Measurements from ENCODE around the gene CRYGS. TPM values are rescaled to one million over a fixed set of nuclear protein-coding genes. Genes with fewer than 3 reads are reported as not detected.
"Not testable (repeated sequence)": the region's sequence is repeated elsewhere in the genome, so short reads cannot be mapped to it uniquely, and the experiment has no call there.

CRYGS gene
- polyA plus RNA-seq, 3 donors, result 5.8 to 13.0 (median 10.1) TPM

DNA sequence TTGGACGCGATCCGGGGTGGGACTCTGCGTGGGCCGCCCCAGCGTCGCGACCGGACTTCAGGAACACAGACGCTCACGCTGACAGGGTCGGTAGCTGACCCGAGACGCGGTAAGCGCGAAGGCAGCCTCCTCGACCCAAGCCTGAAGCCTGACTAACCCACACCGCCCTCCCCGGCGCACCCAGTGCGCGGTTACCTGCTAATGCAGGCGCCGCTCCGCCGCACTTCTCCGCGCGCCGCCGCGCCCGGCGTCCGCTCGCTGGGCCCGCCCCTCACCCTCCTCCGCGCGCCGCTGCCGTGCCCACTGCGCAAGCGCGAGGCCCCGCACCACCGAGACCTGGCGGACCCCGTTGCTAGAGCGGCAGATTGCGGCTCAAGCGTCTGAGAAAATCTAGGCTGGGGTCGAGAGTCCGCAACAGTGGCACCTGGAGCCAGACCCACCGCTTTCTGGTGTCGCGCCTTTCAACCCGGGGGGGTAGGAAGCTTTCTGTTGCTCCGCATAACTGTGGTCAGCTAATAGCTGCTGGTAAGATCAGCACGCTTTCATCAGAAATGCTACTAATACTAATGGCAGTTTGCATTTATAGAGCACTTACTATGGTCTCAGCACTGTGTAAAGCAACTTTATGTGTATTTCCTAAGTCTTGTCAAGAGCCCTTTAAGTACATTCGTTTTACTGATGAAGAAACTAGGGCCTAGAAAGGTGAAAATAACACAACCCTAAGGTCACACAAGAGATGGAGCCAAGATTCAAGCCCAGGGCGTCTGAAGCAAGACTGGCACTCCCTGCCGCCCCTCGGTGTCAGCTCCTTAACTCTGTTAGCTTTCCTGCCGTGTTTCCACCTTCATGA lies 23.1 kb upstream of the CRYGS start, which contains the start of gene TBCCD1:
TSS of gene TBCCD1 (minus strand) at position 268 of the 850 bp plus-strand sequence. CDS start 3,010 bp downstream, outside the sequence.
- peak; percentile 91 for DNase-seq

GRCh38 chr3:186566772-186567071 lies 22.5 kb upstream of the CRYGS start:
- peak; percentile 21 for DNase-seq

- DNase-seq, result no peak
Measured at GRCh38 chr3:186564586-186564985, 20.4 kb upstream of the CRYGS start.

DNA sequence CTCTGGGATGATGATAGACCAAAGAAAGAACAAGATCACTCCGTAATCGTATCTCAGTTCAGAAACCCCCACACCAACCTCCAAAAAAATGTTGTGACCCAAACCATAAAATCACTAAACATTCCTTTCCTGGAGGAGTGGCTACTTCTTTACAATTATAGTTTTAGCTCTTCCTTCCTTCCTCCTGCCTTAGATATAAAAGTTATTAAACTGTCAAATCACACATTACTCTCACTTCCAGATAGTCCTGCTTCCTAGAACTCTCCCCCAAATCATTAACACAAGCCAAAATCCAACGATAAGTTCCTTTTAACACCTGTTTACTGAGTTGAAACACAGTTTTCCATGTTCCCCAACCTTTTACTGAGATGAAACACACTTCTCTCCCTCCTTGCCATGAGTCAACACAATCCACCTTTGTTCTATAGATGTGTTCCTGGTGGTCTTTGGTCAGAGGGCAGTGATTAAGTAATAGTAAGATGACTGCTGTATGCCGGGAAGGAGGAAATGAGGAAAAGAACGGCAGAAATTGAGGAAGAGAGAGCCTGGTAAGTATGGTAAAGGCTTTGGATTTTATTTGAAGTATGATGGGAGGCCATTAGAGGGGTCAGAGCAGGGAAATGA lies 8.3 kb upstream of the CRYGS start:
- DNase-seq, result no peak

DNA sequence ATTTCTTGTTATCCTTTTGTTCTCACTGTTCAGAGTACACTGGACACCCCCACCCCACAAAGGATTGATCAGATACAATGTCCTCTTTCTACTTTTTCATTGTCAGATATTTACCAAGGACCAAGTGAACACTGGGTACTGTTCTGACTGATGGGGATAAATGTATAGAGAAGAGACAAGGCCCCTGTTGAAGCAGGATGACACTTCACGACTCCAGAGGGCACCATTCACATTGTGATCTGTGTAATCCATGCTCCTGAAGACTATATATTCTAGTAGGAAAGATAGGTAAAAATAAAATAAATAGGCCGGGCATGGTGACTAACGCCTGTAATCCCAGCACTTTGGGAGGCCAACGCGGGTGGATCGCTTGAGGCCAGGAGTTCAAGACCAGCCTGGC lies 7.2 kb upstream of the CRYGS start:
- no peak for DNase-seq

GRCh38 chr3:186549497-186549896 lies 5.3 kb upstream of the CRYGS start:
- DNase-seq, result no peak

DNA sequence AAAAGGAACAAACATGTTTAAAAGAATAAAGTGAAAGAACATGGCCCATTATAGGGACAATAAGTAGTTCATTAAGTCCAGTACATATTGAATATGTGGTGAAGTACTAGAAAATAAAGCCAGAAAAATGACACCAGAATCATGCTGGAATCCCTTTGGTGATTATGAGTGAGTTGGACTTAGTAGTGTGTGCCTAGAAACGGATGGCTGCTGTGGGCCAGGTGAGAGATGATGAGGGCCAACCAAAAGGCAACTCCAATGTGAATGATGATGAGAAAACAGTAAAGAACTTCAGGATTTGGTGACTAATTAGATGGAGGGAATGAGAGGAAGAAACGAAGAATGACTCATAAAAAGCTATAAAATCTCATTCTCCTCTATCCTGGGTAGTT lies 3.3 kb downstream of the CRYGS start:
- no peak for DNase-seq

DNA sequence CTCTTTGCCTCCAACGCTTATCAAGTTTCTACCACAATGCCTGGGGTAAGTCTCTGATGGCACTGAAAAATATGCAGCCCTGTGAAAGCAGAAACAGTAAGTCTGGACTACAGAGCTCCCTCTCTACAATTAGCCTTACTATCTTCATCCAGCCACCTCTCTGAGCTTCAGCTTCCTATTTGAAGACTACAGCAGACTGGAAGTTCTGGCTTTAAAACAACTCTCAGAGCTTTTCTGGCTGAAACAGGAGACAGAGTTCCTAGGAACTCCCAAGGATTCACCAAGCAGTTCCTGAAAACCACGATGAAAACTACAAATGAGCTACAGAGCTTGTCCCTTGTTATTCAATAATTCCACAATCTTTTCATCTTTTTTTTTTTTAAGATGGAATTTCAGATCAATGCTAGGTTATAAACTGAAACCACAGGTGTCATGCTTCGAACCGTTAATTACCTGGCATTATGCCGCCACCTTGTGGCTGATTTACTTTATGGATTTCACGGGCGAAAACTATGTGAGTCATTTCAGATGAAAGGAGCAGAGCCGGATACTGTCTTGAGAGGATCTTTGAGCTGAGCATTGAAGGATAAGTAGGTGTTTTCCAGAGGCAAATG lies 3.9 kb downstream of the CRYGS start:
- DNase-seq, result peak; percentile 73

GRCh38 chr3:186538779-186539178 lies 5.4 kb downstream of the CRYGS start:
- no peak for DNase-seq

- no peak for DNase-seq
Measured at GRCh38 chr3:186536883-186537844, 7.0 kb downstream of the CRYGS start.

DNA sequence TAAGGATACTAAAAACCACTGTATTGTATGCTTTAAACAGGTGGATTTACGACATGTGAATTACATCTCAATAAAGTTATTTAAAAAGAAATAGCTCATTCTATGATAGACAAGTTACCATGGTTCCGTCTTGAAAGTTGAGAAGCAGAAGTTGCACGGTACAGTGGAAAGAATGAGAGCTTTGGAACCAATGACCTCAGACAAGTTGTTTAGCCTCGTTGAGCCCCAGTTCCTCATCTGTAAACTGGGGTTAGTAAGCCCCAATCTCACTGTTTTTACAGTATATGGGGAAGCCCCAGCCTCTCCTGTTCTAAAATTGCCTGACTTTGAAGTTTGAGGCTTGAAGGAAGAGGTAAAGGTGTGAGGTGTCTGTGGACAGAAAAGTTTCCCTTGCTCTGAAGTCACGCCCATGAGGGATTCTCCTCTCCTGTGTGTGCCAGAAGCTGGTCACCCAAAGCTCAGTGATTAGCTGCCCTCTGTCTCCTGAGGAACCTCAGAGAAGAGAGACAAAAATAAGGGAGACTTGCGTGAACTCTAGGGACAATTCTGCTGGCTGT lies 10.0 kb downstream of the CRYGS start:
- DNase-seq, result no peak

GRCh38 chr3:186532598-186533072 lies 11.5 kb downstream of the CRYGS start:
- no peak for DNase-seq

DNA sequence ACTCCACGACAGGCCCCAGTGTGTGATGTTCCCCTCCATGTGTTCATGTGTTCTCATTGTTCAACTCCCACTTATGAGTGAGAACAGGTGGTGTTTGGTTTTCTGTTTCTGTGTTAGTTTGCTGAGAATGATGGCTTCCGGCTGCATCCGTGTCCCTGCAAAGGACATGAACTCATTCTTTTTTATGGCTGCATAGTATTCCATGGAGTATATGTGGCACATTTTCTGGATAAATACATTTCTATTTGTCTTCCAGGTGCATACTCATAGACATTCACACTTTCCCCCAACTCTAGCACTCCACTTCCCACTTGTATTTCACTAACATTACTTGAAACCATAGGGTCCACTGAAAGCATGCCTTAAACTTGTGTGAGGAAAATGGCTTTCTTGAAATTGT lies 12.5 kb downstream of the CRYGS start:
- DNase-seq, result not testable (repeated sequence)

DNA sequence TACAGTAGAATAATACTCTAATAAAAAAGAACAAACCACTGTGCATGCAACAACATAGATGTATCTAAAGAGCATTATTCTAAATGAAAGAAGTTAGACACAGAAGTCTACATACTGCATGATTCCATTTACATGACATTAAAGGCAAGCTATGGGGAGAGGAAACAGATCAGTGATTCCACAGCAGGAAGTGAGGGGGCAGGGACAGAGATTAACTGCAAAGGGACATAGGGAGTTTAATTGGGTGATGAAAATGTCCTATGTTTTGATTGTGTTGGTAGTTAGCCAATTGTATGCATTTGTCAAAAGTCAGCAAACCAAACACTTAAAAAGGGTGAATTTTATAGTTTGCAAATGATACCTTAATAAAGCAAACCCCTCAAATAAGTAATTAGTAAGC lies 13.8 kb downstream of the CRYGS start:
- DNase-seq, result no peak

GRCh38 chr3:186529201-186529999 lies 14.8 kb downstream of the CRYGS start:
- DNase-seq, result no peak

- peak; percentile 65 for DNase-seq
Measured at GRCh38 chr3:186526256-186526606, 17.9 kb downstream of the CRYGS start.

GRCh38 chr3:186525369-186526255 lies 18.6 kb downstream of the CRYGS start:
- no peak for DNase-seq

- DNase-seq, result no peak
Measured at GRCh38 chr3:186524616-186525015, 19.6 kb downstream of the CRYGS start.

- DNase-seq, result no peak
Measured at GRCh38 chr3:186523434-186523833, 20.7 kb downstream of the CRYGS start.

DNA sequence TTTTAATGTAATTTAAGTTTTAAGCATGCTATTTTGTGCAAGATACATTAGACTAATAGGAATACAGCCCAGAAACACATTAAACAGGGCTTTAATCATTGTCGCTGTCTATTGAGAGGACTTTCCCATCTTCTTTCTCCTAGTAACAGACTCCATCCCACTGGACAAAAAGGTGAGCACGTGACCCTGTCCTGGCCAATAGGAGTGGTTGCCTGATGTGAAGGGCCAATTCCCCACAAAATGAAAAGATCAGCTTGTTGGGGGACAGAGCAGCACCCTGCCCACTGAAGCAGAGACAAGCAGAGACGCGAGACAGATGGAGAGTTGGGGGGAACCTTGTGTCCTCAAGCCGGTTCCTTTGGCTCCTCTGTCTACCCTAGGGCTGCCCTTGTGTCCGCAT lies 21.2 kb downstream of the CRYGS start:
- no peak for DNase-seq

All from renal pelvis (tissue), 4 donors.